SH-SY5Y (cell line): Measurements from ENCODE around the gene AK8.

ENCODE experiments used
- GATA2 ChIP-seq: IDR thresholded peaks from 2 replicates; pipeline ENCODE4 v1.6.1; 2011; ENCODE audit warnings: mild to moderate bottlenecking, low read depth, low read length
- GATA3 ChIP-seq: IDR thresholded peaks from 2 replicates; pipeline ENCODE4 v1.6.1; 2011; ENCODE audit warnings: low read depth, mild to moderate bottlenecking, low read length, moderate library complexity

DNA sequence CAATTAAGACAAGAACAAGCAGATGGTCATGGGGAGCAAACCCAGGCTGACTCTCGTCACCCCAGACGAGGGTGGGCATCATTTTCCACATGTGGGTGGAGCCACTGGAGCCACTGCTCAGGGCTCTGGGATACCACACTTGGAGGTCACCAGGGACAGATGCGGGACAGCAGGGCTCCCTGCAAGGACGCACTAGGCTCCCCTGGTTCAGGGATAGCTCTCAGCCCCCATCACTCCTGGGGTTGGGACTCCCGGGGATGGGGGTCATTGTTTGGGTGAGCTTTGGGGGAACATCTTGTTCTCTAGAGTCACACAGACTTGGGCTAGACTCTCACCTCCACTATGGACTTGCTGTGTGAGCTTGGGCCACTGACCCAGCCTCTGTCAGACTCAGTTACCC lies 150.0 kb downstream of the AK8 start:
- TF ChIP-seq GATA3, result no peak
- TF ChIP-seq GATA2, result no peak
